HEK293T (cell line): Measurements from ENCODE around the gene PRAC1.

Source experiments
- ELF4 ChIP-seq: fragments of 450-650 bp; IDR thresholded peaks from 2 replicates; pipeline ENCODE4 v1.6.1; 2017; ENCODE audit warnings: antibody characterized with exemption
- PKNOX1 ChIP-seq: fragments of 450-650 bp; IDR thresholded peaks from 2 replicates; pipeline ENCODE4 v1.6.1; 2016
- SUZ12 ChIP-seq: fragments of 450-650 bp; IDR thresholded peaks from 2 replicates; pipeline ENCODE4 v1.6.1; 2016; ENCODE audit warnings: mild to moderate bottlenecking

- TF ChIP-seq PKNOX1 (no peak), SUZ12 (no peak), ELF4 (no peak)
These were observed 16.1 kb upstream of the PRAC1 start for GRCh38 chr17:48738424-48738802.
